ENCODE results near the gene KDF1. TPM values are rescaled to one million over a fixed set of nuclear protein-coding genes. Genes with fewer than 3 reads are reported as not detected.

The KDF1 gene
- total RNA-seq, 1 donor from 2014 or later: 11.9 TPM

DNA sequence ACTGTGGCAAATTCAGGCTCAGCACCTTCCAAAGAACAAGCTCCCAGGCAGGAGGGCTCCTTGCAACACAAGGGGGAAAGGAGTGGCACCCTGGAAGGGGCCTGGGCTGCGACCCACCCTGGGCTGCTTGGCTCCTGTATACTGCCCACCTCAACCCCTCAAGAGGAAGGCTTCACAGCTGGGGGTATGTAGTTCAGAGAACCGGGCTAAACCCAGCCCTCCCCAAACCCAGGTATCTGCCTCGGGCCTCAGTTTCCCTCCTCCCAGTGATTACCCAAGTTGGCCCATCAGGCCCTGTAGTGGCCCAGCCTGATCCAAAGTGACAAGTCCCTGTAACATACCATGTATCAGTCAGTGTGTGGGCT, 44.9 kb upstream of the KDF1 start:
- Mint-ChIP-seq H3K4me1 (peaks cover 55% of the 10 kb centered on the region), H3K27me3 (ENCODE audit: low read depth) (no peaks in the 10 kb centered on the region), H3K4me3 (peak overlapping the region; percentile 10), H3K9me3 (no peaks in the 10 kb centered on the region), H3K27ac (no peak overlapping the region), H3K36me3 (no peaks in the 10 kb centered on the region)
- peak in 1 of 2 experiments; percentile 38 for DNase-seq (ENCODE audit: low spot score in 2 of 2, unreplicated experiment in 2 of 2)
- no peak for TF ChIP-seq CTCF (IDR thresholded peaks at IDR 0.05; ENCODE audit: unreplicated experiment)

GRCh38 chr1:27004471-27005165, 44.4 kb upstream of the KDF1 start:
- H3K9me3 Mint-ChIP-seq: no peaks in the 10 kb centered on the region
- TF ChIP-seq CTCF (IDR thresholded peaks at IDR 0.05; ENCODE audit: unreplicated experiment): no peak
- H3K27me3 Mint-ChIP-seq (ENCODE audit: low read depth): no peaks in the 10 kb centered on the region
- H3K4me1 Mint-ChIP-seq: peaks cover 55% of the 10 kb centered on the region
- H3K27ac Mint-ChIP-seq: peak overlapping the region; percentile 73
- H3K4me3 Mint-ChIP-seq: peak overlapping the region; percentile 10
- no peaks in the 10 kb centered on the region for H3K36me3 Mint-ChIP-seq
- peak in 1 of 2 experiments; percentile 46 for DNase-seq (ENCODE audit: low spot score in 2 of 2, unreplicated experiment in 2 of 2)

DNA sequence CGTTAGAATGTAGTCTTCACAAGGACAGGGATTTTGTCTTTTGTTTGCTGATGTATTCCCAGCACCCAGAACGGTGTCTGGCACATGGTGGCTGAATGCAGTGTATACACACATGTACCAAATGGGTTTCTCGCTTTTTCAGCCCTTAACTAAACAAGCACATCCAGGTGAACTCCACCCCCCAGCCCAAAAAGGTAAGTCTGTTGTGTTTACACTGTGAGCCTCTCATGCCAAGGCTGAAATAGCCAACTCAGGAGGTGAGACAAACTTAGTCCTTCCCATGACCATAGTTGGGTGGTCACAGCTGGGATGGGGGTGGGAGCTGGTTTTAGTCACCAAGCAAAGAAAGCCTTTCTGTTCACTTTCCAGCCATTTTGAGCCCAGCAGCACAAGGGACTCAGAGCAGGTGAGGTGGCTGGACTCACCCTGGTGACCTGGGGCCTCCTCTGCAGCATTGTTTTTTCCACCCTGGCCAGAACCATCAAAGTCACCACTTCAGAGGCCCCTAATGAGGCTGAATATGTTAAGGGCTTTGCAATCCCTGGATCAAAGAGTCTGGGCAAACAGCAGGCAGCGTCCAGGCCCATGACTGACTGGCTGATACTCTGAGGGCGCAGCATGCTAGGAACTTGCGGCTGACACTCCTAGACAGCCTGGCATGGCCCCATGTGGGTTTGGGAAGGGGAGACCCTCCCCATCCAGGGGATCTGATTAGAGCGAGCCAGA, 43.6 kb upstream of the KDF1 start:
- TF ChIP-seq CTCF (IDR thresholded peaks at IDR 0.05; ENCODE audit: unreplicated experiment): no peak
- Mint-ChIP-seq H3K27ac (peak overlapping the region; percentile 73), H3K9me3 (no peaks in the 10 kb centered on the region), H3K4me3 (no peak overlapping the region), H3K36me3 (no peaks in the 10 kb centered on the region), H3K4me1 (peaks cover 58% of the 10 kb centered on the region), H3K27me3 (ENCODE audit: low read depth) (no peaks in the 10 kb centered on the region)
- no peak for DNase-seq (ENCODE audit: low spot score in 2 of 2, unreplicated experiment in 2 of 2)

GRCh38 chr1:27001570-27002360, 41.5 kb upstream of the KDF1 start:
- peaks cover under 1% of the 10 kb centered on the region for H3K27me3 Mint-ChIP-seq (ENCODE audit: low read depth)
- H3K9me3 Mint-ChIP-seq: no peaks in the 10 kb centered on the region
- no peaks in the 10 kb centered on the region for H3K36me3 Mint-ChIP-seq
- H3K27ac Mint-ChIP-seq: peak overlapping the region; percentile 56
- H3K4me1 Mint-ChIP-seq: peaks cover 65% of the 10 kb centered on the region
- no peak for DNase-seq (ENCODE audit: low spot score in 2 of 2, unreplicated experiment in 2 of 2)
- no peak overlapping the region for H3K4me3 Mint-ChIP-seq
- TF ChIP-seq CTCF (IDR thresholded peaks at IDR 0.05; ENCODE audit: unreplicated experiment): no peak

GRCh38 chr1:27000817-27001460, 40.7 kb upstream of the KDF1 start:
- TF ChIP-seq CTCF (IDR thresholded peaks at IDR 0.05; ENCODE audit: unreplicated experiment): no peak
- Mint-ChIP-seq H3K4me1 (peaks cover 73% of the 10 kb centered on the region), H3K27me3 (ENCODE audit: low read depth) (peaks cover 9% of the 10 kb centered on the region), H3K9me3 (no peaks in the 10 kb centered on the region), H3K4me3 (no peak overlapping the region), H3K36me3 (no peaks in the 10 kb centered on the region), H3K27ac (peak overlapping the region; percentile 95)
- DNase-seq (ENCODE audit: low spot score in 2 of 2, unreplicated experiment in 2 of 2): no peak
